ENCODE measurements around the gene RTP5. TPM values are rescaled to one million over a fixed set of nuclear protein-coding genes. Genes with fewer than 3 reads are reported as not detected.

The RTP5 gene
- total RNA-seq, 1 donor from 2014 or later: not detected

DNA sequence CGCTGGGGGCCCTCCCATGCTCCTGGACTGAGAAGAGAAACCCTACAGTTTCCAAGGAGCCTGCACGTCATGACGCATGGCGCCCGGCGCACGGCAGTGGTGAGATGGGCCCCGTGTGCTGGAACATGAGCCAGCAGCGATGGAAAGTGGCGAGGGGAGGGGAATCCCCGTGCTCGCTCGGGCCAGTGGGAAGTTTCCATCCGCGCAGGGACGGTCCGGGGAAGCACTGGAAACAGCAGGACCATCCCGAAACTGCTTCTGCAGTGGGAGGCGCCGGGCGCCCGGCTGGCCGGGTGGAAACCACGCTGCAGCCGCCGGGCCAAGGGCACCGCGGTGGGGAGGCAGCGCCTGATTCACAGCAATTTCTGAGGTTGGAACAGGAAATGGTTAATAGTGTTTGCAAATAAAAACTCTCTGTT lies 6.0 kb upstream of the RTP5 start:
- Mint-ChIP-seq H3K36me3 (ENCODE audit: low read depth, unreplicated experiment) (no peaks in the 10 kb centered on the region), H3K4me3 (ENCODE audit: unreplicated experiment) (no peak overlapping the region), H3K27ac (ENCODE audit: unreplicated experiment) (no peak overlapping the region), H3K27me3 (ENCODE audit: low read depth, unreplicated experiment) (peaks cover 13% of the 10 kb centered on the region), H3K9me3 (ENCODE audit: unreplicated experiment) (no peaks in the 10 kb centered on the region), H3K4me1 (ENCODE audit: low read depth, unreplicated experiment) (no peaks in the 10 kb centered on the region)
- Histone ChIP-seq H4K20me1 (ENCODE audit: insufficient read depth, low read length) (peaks cover 20% of the 10 kb centered on the region), H3K9ac (ENCODE audit: low read length) (no peak overlapping the region), H3K36me3 (ENCODE audit: insufficient read depth, low read length) (no peaks in the 10 kb centered on the region), H3K27me3 (ENCODE audit: insufficient read depth, low read length) (peaks cover 31% of the 10 kb centered on the region), H3K4me1 (ENCODE audit: insufficient read depth, low read length) (no peaks in the 10 kb centered on the region), H3K9me3 (ENCODE audit: insufficient read depth, low read depth, low read length) (peaks cover 15% of the 10 kb centered on the region), H3K4me2 (ENCODE audit: low read length) (peak overlapping the region; percentile 11), H2AFZ (ENCODE audit: low read depth, low read length) (no peak overlapping the region), H3K27ac (ENCODE audit: low read depth, low read length) (no peak overlapping the region), H3K79me2 (ENCODE audit: insufficient read depth, low read length) (no peaks in the 10 kb centered on the region), H3K4me3 (ENCODE audit: insufficient read depth, low read depth, low read length) (no peak overlapping the region)
- no peak for FAIRE-seq
- DNase-seq (ENCODE audit: low read depth): no peak
- TF ChIP-seq EZH2 (IDR thresholded peaks at IDR 0.05; ENCODE audit: insufficient read depth, low read length): no peak
- TF ChIP-seq, protein P1, sequence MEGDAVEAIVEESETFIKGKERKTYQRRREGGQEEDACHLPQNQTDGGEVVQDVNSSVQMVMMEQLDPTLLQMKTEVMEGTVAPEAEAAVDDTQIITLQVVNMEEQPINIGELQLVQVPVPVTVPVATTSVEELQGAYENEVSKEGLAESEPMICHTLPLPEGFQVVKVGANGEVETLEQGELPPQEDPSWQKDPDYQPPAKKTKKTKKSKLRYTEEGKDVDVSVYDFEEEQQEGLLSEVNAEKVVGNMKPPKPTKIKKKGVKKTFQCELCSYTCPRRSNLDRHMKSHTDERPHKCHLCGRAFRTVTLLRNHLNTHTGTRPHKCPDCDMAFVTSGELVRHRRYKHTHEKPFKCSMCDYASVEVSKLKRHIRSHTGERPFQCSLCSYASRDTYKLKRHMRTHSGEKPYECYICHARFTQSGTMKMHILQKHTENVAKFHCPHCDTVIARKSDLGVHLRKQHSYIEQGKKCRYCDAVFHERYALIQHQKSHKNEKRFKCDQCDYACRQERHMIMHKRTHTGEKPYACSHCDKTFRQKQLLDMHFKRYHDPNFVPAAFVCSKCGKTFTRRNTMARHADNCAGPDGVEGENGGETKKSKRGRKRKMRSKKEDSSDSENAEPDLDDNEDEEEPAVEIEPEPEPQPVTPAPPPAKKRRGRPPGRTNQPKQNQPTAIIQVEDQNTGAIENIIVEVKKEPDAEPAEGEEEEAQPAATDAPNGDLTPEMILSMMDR (IDR thresholded peaks at IDR 0.05; ENCODE audit: insufficient read depth, low read depth, low read length): no peak

DNA sequence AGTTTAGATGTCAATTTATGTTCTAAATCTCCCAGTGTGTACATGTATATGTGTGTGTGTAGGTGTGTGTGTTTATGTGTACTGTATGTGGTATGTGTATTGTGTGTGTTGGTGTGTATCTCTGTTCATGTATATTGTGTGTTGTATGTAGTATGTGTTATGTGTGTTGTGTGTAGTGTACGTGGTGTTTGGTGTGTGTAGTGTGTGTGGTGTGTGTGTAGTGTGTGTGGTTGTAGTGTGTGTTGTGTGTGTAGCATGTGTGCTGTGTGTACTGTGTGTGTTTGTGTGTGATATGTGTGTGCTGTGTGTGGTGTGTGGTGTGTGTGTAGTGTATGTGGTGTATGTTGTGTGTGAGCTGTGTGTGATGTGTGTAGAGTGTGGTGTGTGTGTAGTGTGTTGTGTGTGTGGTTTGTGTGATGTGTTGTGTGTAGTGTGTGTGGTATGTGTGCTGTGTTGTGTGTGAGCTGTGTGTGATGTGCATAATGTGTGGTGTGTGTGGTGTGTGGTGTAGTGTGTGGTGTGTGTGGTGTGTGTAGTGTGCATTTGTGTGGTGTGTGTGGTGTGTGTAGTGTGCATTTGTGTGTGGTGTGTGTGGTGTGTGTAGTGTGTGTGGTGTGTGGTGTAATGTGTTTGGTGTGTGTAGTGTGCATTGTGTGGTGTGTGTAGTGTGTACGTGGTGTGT lies 5.2 kb upstream of the RTP5 start:
- Histone ChIP-seq H3K36me3 (ENCODE audit: insufficient read depth, low read length) (no peaks in the 10 kb centered on the region), H3K9ac (ENCODE audit: low read length) (no peak overlapping the region), H3K4me3 (ENCODE audit: insufficient read depth, low read depth, low read length) (no peak overlapping the region), H3K4me1 (ENCODE audit: insufficient read depth, low read length) (no peaks in the 10 kb centered on the region), H3K4me2 (ENCODE audit: low read length) (no peak overlapping the region), H4K20me1 (ENCODE audit: insufficient read depth, low read length) (peaks cover 20% of the 10 kb centered on the region), H3K79me2 (ENCODE audit: insufficient read depth, low read length) (no peaks in the 10 kb centered on the region), H2AFZ (ENCODE audit: low read depth, low read length) (no peak overlapping the region), H3K27me3 (ENCODE audit: insufficient read depth, low read length) (peaks cover 35% of the 10 kb centered on the region), H3K27ac (ENCODE audit: low read depth, low read length) (no peak overlapping the region), H3K9me3 (ENCODE audit: insufficient read depth, low read depth, low read length) (peaks cover 15% of the 10 kb centered on the region)
- no peaks in the 10 kb centered on the region for H3K9me3 Mint-ChIP-seq (ENCODE audit: unreplicated experiment)
- no peak overlapping the region for H3K27ac Mint-ChIP-seq (ENCODE audit: unreplicated experiment)
- peak; percentile 63 for FAIRE-seq
- H3K36me3 Mint-ChIP-seq (ENCODE audit: low read depth, unreplicated experiment): no peaks in the 10 kb centered on the region
- no peak for TF ChIP-seq EZH2 (IDR thresholded peaks at IDR 0.05; ENCODE audit: insufficient read depth, low read length)
- TF ChIP-seq, protein P1 (IDR thresholded peaks at IDR 0.05; ENCODE audit: insufficient read depth, low read depth, low read length): no peak
- H3K4me3 Mint-ChIP-seq (ENCODE audit: unreplicated experiment): no peak overlapping the region
- peaks cover 13% of the 10 kb centered on the region for H3K27me3 Mint-ChIP-seq (ENCODE audit: low read depth, unreplicated experiment)
- DNase-seq (ENCODE audit: low read depth): no peak
- H3K4me1 Mint-ChIP-seq (ENCODE audit: low read depth, unreplicated experiment): no peaks in the 10 kb centered on the region

DNA sequence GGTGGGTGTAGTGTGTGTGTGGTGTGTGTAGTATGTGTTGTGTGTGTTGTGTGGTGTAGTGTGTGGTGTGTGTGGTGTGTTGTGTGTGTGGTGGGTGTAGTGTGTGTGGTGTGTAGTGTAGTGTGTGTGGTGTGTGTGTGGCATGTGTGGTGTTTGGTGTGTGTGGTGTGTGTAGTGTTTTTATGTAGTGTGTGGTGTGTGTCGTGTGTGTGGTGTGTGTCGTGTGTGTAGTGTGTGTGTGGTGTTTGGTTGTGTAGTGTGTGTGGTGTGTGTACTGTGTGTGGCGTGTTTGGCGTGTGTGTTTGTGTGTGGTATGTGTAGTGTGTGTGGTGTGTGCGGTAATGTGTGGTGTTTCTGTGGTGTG lies 4.7 kb upstream of the RTP5 start:
- Mint-ChIP-seq H3K27ac (ENCODE audit: unreplicated experiment) (no peak overlapping the region), H3K27me3 (ENCODE audit: low read depth, unreplicated experiment) (peaks cover 10% of the 10 kb centered on the region), H3K4me3 (ENCODE audit: unreplicated experiment) (no peak overlapping the region), H3K9me3 (ENCODE audit: unreplicated experiment) (no peaks in the 10 kb centered on the region), H3K36me3 (ENCODE audit: low read depth, unreplicated experiment) (no peaks in the 10 kb centered on the region), H3K4me1 (ENCODE audit: low read depth, unreplicated experiment) (no peaks in the 10 kb centered on the region)
- no peak overlapping the region for H3K4me2 ChIP-seq (ENCODE audit: low read length)
- DNase-seq (ENCODE audit: low read depth): no peak
- H3K4me1 ChIP-seq (ENCODE audit: insufficient read depth, low read length): no peaks in the 10 kb centered on the region
- H3K79me2 ChIP-seq (ENCODE audit: insufficient read depth, low read length): no peaks in the 10 kb centered on the region
- H3K9ac ChIP-seq (ENCODE audit: low read length): no peak overlapping the region
- no peak overlapping the region for H3K4me3 ChIP-seq (ENCODE audit: insufficient read depth, low read depth, low read length)
- no peak overlapping the region for H3K27ac ChIP-seq (ENCODE audit: low read depth, low read length)
- no peaks in the 10 kb centered on the region for H3K36me3 ChIP-seq (ENCODE audit: insufficient read depth, low read length)
- H3K27me3 ChIP-seq (ENCODE audit: insufficient read depth, low read length): peaks cover 35% of the 10 kb centered on the region
- FAIRE-seq: no peak
- no peak overlapping the region for H2AFZ ChIP-seq (ENCODE audit: low read depth, low read length)
- no peak for TF ChIP-seq EZH2 (IDR thresholded peaks at IDR 0.05; ENCODE audit: insufficient read depth, low read length)
- TF ChIP-seq, protein P1 (IDR thresholded peaks at IDR 0.05; ENCODE audit: insufficient read depth, low read depth, low read length): no peak
- peaks cover 15% of the 10 kb centered on the region for H3K9me3 ChIP-seq (ENCODE audit: insufficient read depth, low read depth, low read length)
- peaks cover 20% of the 10 kb centered on the region for H4K20me1 ChIP-seq (ENCODE audit: insufficient read depth, low read length)
